HEK293 (cell line): ENCODE results near the gene BCL11B.
A peak's percentile ranks its signal among the peaks of the same experiment; 100 is the strongest.

Source experiments
- CTCF ChIA-PET: fragments of 350-600 bp; formaldehyde crosslinking; extraction: SDS; loops from one replicate; lab custom pipeline; 2021; ENCODE audit warnings: antibody characterized with exemption; lab: Yijun Ruan, JAX
- POLR2A ChIA-PET: fragments of 300-600 bp; formaldehyde crosslinking; extraction: SDS; loops from one replicate; lab custom pipeline; 2020; ENCODE audit warnings: antibody characterized with exemption, inconsistent platforms; lab: Yijun Ruan, JAX
- H3K27ac ChIP-seq: fragments of 200-500 bp; sonication (Bioruptor generic); 2 replicates; pipeline ENCODE4 v1.5.1; 2014; ENCODE audit warnings: low read depth, low read length, control low read depth, inconsistent platforms; ENCODE audit errors: extremely low read depth
- H3K36me3 ChIP-seq, 2 experiments: fragments of 200-500 bp in 1 of 2; sonication (Bioruptor generic) in 1 of 2; 1 replicate in 1 of 2; 2 replicates in 1 of 2; pipeline ENCODE4 v1.5.1; 2014 to 2017; ENCODE audit warnings: inconsistent platforms in 2 of 2, low read length in 2 of 2; ENCODE audit not compliant: control insufficient read depth in 2 of 2, insufficient read depth in 1 of 2
- H3K4me1 ChIP-seq: fragments of 200-500 bp; sonication (Bioruptor generic); 2 replicates; pipeline ENCODE4 v1.5.1; 2014; ENCODE audit warnings: mild to moderate bottlenecking, low read length, inconsistent platforms; ENCODE audit not compliant: control insufficient read depth, insufficient read depth
- H3K4me3 ChIP-seq: 2 replicates; pipeline ENCODE4 v1.5.1; 2011; ENCODE audit warnings: low read depth, mild to moderate bottlenecking, control low read depth, low read length, moderate library complexity
- H3K9me3 ChIP-seq: fragments of 200-500 bp; sonication (Bioruptor generic); 2 replicates; pipeline ENCODE4 v1.5.1; 2014; ENCODE audit warnings: low read depth, low read length, inconsistent platforms; ENCODE audit not compliant: control insufficient read depth, insufficient read depth
- GLIS1 ChIP-seq: fragments of 450-650 bp; formaldehyde crosslinking; IDR thresholded peaks from 2 replicates; pipeline ENCODE4 v1.5.1; 2016; ENCODE audit warnings: missing biosample characterization, missing genetic modification characterization
- KLF8 ChIP-seq: fragments of 450-650 bp; formaldehyde crosslinking; IDR thresholded peaks from 2 replicates; pipeline ENCODE4 v1.5.1; 2016; ENCODE audit warnings: missing biosample characterization, missing genetic modification characterization
- MZF1 ChIP-seq: fragments of 450-650 bp; formaldehyde crosslinking; IDR thresholded peaks from 2 replicates; pipeline ENCODE4 v1.5.1; 2017; ENCODE audit warnings: missing biosample characterization, missing genetic modification characterization, borderline replicate concordance
- OSR2 ChIP-seq: fragments of 450-650 bp; formaldehyde crosslinking; IDR thresholded peaks from 2 replicates; pipeline ENCODE4 v1.5.1; 2016; ENCODE audit warnings: missing biosample characterization, missing genetic modification characterization
- PRDM10 ChIP-seq: fragments of 450-650 bp; formaldehyde crosslinking; IDR thresholded peaks from 2 replicates; pipeline ENCODE4 v1.5.1; 2016; ENCODE audit warnings: missing biosample characterization, missing genetic modification characterization
- RBAK ChIP-seq: fragments of 450-650 bp; formaldehyde crosslinking; IDR thresholded peaks from 2 replicates; pipeline ENCODE4 v1.5.1; 2016; ENCODE audit warnings: missing biosample characterization, missing genetic modification characterization
- SALL2 ChIP-seq: fragments of 450-650 bp; formaldehyde crosslinking; IDR thresholded peaks from 2 replicates; pipeline ENCODE4 v1.5.0; 2017; ENCODE audit warnings: missing biosample characterization, mild to moderate bottlenecking, missing genetic modification characterization, borderline replicate concordance
- WT1 ChIP-seq: fragments of 450-650 bp; formaldehyde crosslinking; IDR thresholded peaks from 2 replicates; pipeline ENCODE4 v1.5.1; 2016; ENCODE audit warnings: missing biosample characterization, missing genetic modification characterization
- ZBTB17 ChIP-seq: fragments of 450-650 bp; formaldehyde crosslinking; IDR thresholded peaks from 2 replicates; pipeline ENCODE4 v1.5.1; 2016; ENCODE audit warnings: missing biosample characterization, missing genetic modification characterization
- ZNF132 ChIP-seq: fragments of 450-650 bp; formaldehyde crosslinking; IDR thresholded peaks from 2 replicates; pipeline ENCODE4 v1.5.1; 2017; ENCODE audit warnings: missing biosample characterization, missing genetic modification characterization, borderline replicate concordance
- ZNF16 ChIP-seq: fragments of 450-650 bp; formaldehyde crosslinking; IDR thresholded peaks from 2 replicates; pipeline ENCODE4 v1.5.1; 2016; ENCODE audit warnings: low read depth, missing biosample characterization, missing genetic modification characterization
- ZNF18 ChIP-seq: fragments of 450-650 bp; formaldehyde crosslinking; IDR thresholded peaks from 2 replicates; pipeline ENCODE4 v1.5.1; 2016; ENCODE audit warnings: missing biosample characterization, missing genetic modification characterization
- ZNF26 ChIP-seq: fragments of 450-650 bp; formaldehyde crosslinking; IDR thresholded peaks from 2 replicates; pipeline ENCODE4 v1.5.1; 2016; ENCODE audit warnings: missing biosample characterization, missing genetic modification characterization
- ZNF341 ChIP-seq: fragments of 450-650 bp; formaldehyde crosslinking; IDR thresholded peaks from 2 replicates; pipeline ENCODE4; 2016; ENCODE audit warnings: low read depth, missing biosample characterization, missing genetic modification characterization
- ZNF366 ChIP-seq: fragments of 450-650 bp; formaldehyde crosslinking; conservative IDR thresholded peaks from 2 replicates; pipeline ENCODE4 v1.5.1; 2016; ENCODE audit warnings: missing biosample characterization, missing genetic modification characterization
- ZNF449 ChIP-seq: fragments of 450-650 bp; formaldehyde crosslinking; IDR thresholded peaks from 2 replicates; pipeline ENCODE4 v1.5.1; 2017; ENCODE audit warnings: missing biosample characterization, mild to moderate bottlenecking, missing genetic modification characterization, moderate library complexity
- ZNF548 ChIP-seq: fragments of 450-650 bp; formaldehyde crosslinking; IDR thresholded peaks from 2 replicates; pipeline ENCODE4 v1.5.1; 2016; ENCODE audit warnings: missing biosample characterization, missing genetic modification characterization
- ZNF561 ChIP-seq: fragments of 450-650 bp; IDR thresholded peaks from 2 replicates; pipeline ENCODE4 v1.5.1; 2018; ENCODE audit warnings: missing biosample characterization, missing genetic modification characterization, borderline replicate concordance
- ZNF580 ChIP-seq: fragments of 450-650 bp; formaldehyde crosslinking; IDR thresholded peaks from 2 replicates; pipeline ENCODE4 v1.5.1; 2016; ENCODE audit warnings: missing biosample characterization, missing genetic modification characterization
- ZNF596 ChIP-seq: fragments of 450-650 bp; IDR thresholded peaks from 2 replicates; pipeline ENCODE4 v1.5.0; 2018; ENCODE audit warnings: missing biosample characterization, mild to moderate bottlenecking, missing genetic modification characterization, moderate library complexity
- ZNF629 ChIP-seq: fragments of 450-650 bp; formaldehyde crosslinking; IDR thresholded peaks from 2 replicates; pipeline ENCODE4 v1.5.1; 2017; ENCODE audit warnings: missing biosample characterization, missing genetic modification characterization
- ZNF843 ChIP-seq: fragments of 450-650 bp; formaldehyde crosslinking; IDR thresholded peaks from 2 replicates; pipeline ENCODE4 v1.5.1; 2016; ENCODE audit warnings: missing biosample characterization, missing genetic modification characterization
- TF ChIP-seq, protein P1 (sequence below): fragments of 450-650 bp; formaldehyde crosslinking; IDR thresholded peaks from 2 replicates; pipeline ENCODE4 v1.5.1; 2016; ENCODE audit warnings: missing biosample characterization, missing genetic modification characterization
- TF ChIP-seq, protein P2 (sequence below): sonication (generic); formaldehyde crosslinking; IDR thresholded peaks from 2 replicates; pipeline ENCODE4 v1.8.1; 2022; ENCODE audit warnings: mild to moderate bottlenecking, moderate library complexity, missing genetic modification reagents
- TF ChIP-seq, protein P3 (sequence below): fragments of 450-650 bp; formaldehyde crosslinking; IDR thresholded peaks from 2 replicates; pipeline ENCODE4 v1.5.1; 2016; ENCODE audit warnings: missing biosample characterization, missing genetic modification characterization

Gene BCL11B

GRCh38 chr14:99127651-99128167, 144.3 kb downstream of the BCL11B start:
- CTCF ChIA-PET, result no interaction called here
- no peaks in the 10 kb centered on the region for H3K36me3 ChIP-seq
- H3K4me3 ChIP-seq, result no peak overlapping the region
- H3K4me1 ChIP-seq, result peaks cover 11% of the 10 kb centered on the region
- H3K9me3 ChIP-seq, result no peaks in the 10 kb centered on the region
- POLR2A ChIA-PET, result no interaction called here
- H3K27ac ChIP-seq, result peak overlapping the region; percentile 39; the same call in 1 of the 2 replicates
- TF ChIP-seq, protein P1, sequence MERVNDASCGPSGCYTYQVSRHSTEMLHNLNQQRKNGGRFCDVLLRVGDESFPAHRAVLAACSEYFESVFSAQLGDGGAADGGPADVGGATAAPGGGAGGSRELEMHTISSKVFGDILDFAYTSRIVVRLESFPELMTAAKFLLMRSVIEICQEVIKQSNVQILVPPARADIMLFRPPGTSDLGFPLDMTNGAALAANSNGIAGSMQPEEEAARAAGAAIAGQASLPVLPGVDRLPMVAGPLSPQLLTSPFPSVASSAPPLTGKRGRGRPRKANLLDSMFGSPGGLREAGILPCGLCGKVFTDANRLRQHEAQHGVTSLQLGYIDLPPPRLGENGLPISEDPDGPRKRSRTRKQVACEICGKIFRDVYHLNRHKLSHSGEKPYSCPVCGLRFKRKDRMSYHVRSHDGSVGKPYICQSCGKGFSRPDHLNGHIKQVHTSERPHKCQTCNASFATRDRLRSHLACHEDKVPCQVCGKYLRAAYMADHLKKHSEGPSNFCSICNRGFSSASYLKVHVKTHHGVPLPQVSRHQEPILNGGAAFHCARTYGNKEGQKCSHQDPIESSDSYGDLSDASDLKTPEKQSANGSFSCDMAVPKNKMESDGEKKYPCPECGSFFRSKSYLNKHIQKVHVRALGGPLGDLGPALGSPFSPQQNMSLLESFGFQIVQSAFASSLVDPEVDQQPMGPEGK (tag by site-specific recombination), result peak; percentile 84
- TF ChIP-seq GLIS1 (peak; percentile 94), ZNF18 (tag by site-specific recombination) (peak; percentile 92), RBAK (tag by site-specific recombination) (no peak), ZNF449 (tag by site-specific recombination) (peak; percentile 97), MZF1 (tag by site-specific recombination) (peak; percentile 47; the same call in 1 of the 2 replicates), WT1 (tag by site-specific recombination) (peak; percentile 96), ZNF580 (tag by site-specific recombination) (peak; percentile 63; the same call in 1 of the 2 replicates), ZNF629 (tag by site-specific recombination) (peak; percentile 52), ZNF26 (no peak), ZNF548 (tag by site-specific recombination) (no peak), ZNF843 (tag by site-specific recombination) (peak; percentile 66), ZNF16 (tag by site-specific recombination) (0 out of 2 replicates have a peak, but pooled peaks have one; percentile 31), ZNF132 (tag by site-specific recombination) (no peak), ZNF366 (tag by site-specific recombination) (peak; percentile 70), ZBTB17 (peak; percentile 17; the same call in 1 of the 2 replicates), SALL2 (tag by site-specific recombination) (no peak), ZNF341 (peak; percentile 88), ZNF596 (tag by site-specific recombination) (no peak), PRDM10 (peak; percentile 79), ZNF561 (peak; percentile 44; the same call in 1 of the 2 replicates), KLF8 (tag by site-specific recombination) (peak; percentile 33; the same call in 1 of the 2 replicates), OSR2 (peak; percentile 92)
- TF ChIP-seq, protein P2, sequence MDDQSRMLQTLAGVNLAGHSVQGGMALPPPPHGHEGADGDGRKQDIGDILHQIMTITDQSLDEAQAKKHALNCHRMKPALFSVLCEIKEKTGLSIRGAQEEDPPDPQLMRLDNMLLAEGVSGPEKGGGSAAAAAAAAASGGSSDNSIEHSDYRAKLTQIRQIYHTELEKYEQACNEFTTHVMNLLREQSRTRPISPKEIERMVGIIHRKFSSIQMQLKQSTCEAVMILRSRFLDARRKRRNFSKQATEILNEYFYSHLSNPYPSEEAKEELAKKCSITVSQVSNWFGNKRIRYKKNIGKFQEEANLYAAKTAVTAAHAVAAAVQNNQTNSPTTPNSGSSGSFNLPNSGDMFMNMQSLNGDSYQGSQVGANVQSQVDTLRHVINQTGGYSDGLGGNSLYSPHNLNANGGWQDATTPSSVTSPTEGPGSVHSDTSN, result no peak
- TF ChIP-seq, protein P3, sequence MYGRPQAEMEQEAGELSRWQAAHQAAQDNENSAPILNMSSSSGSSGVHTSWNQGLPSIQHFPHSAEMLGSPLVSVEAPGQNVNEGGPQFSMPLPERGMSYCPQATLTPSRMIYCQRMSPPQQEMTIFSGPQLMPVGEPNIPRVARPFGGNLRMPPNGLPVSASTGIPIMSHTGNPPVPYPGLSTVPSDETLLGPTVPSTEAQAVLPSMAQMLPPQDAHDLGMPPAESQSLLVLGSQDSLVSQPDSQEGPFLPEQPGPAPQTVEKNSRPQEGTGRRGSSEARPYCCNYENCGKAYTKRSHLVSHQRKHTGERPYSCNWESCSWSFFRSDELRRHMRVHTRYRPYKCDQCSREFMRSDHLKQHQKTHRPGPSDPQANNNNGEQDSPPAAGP (tag by site-specific recombination), result peak; percentile 63; the same call in 1 of the 2 replicates
